HG03064 (cell line): Measurements from ENCODE around the gene ZNF346.

ENCODE experiments used
- ATAC-seq: cut with Tn5 transposase; IDR thresholded peaks from one replicate; pipeline ENCODE4 v1.9.1; 2021; ENCODE audit warnings: low read depth; ENCODE audit not compliant: unreplicated experiment

ZNF346 gene

GRCh38 chr5:177113566-177114424 lies 91.3 kb downstream of the ZNF346 start:
- ATAC-seq = no peak

GRCh38 chr5:177116631-177117373 lies 94.3 kb downstream of the ZNF346 start:
- ATAC-seq = no peak

GRCh38 chr5:177117441-177118045 lies 95.0 kb downstream of the ZNF346 start:
- no peak for ATAC-seq

DNA sequence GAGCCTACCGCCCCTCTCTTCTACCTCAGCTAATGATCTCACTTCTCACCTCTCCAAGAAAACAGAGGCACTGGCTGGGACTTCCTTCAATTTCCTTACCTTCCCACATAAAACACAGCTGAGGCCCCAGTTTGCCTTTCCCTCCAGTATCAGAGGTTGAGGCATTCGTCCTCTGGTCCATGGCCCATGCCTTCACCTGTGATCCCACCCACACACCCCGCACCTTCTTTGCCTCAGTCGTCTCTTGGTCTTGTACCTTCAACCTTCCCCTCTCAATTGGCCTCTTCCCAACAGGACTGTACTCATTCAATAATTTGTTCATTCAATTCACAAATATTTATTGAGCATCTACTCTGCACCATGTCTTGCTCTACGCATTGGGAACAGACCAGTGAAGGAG lies 100.1 kb downstream of the ZNF346 start:
- no peak for ATAC-seq

GRCh38 chr5:177123789-177124485 lies 101.4 kb downstream of the ZNF346 start:
- ATAC-seq = peak; percentile 54

DNA sequence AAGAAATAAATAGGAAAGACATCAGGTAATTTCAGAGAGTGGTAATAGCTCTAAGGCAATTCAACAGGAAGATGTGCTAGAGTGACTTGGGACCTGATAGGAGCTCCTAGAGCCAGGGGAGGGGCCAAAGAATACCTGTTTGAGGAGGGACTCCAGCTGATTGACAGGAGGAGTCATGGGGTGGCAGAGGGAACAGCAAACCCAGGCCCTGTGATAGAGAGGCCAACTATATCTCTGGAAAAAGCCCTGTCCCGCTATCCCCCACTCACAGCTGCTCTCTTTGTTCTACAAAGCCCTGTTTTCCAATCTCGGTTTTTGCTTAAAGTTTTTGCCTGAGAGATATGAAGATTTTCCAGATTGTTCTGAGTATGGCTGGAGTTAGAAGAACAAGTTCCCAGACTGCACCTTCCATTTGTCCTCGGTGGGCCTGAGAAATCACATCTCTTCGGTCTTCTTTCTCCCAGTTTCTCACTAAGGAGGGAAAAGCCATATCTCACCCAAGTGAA lies 102.0 kb downstream of the ZNF346 start:
- peak; percentile 67 for ATAC-seq

GRCh38 chr5:177126771-177127170 lies 104.3 kb downstream of the ZNF346 start:
- no peak for ATAC-seq

GRCh38 chr5:177128551-177128981 lies 106.1 kb downstream of the ZNF346 start:
- ATAC-seq = no peak

DNA sequence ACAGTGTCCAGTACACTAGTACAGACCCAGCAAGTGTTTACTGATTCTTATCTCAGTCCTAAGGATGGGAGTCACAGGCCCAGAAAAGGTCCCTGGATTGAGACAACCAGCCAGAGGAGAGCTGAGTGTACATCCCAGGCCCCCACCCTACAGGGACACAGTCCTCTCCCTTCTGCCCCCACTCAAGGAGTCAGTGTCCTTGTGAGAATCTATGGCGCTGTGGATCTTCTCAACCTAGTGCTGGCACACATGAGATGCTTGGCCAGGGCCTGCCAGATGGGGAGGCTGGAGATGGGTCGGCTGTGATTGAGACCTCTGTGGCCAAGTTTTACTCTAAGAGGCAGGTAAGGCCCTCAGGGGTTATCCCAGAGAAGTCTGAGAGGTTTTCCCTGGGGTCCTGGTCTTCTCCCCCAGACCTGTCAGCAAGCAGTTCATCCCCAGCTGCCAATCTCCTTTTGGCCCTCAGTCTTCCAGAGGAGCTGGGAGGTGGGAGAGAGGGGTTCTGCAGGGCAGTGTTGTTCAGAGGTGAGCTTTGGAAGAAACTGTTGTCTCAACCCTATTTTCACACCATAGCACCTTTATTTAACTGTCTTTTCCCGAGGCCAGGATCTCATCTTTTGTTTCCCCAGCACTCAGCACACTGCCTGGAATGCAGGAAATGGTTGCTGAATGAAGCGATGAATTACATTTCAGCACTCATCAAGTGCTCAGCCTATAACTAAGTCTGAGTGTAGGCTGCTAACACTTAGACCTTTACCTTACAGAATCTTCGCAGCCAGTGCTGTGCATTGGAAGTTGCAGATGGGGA lies 107.9 kb downstream of the ZNF346 start:
- no peak for ATAC-seq
